GM18873 (cell line): Measurements from ENCODE around the gene LIMK2.
A peak's percentile ranks its signal among the peaks of the same experiment; 100 is the strongest.
"Not testable (repeated sequence)": the region's sequence is repeated elsewhere in the genome, so short reads cannot be mapped to it uniquely, and the experiment has no call there.

ENCODE experiments used
- ATAC-seq: cut with Tn5 transposase; IDR thresholded peaks from one replicate; pipeline ENCODE4 v1.9.1; 2021; ENCODE audit warnings: mild to moderate bottlenecking, moderate library complexity, moderate number of reproducible peaks; ENCODE audit not compliant: unreplicated experiment, low FRiP score

LIMK2 gene

DNA sequence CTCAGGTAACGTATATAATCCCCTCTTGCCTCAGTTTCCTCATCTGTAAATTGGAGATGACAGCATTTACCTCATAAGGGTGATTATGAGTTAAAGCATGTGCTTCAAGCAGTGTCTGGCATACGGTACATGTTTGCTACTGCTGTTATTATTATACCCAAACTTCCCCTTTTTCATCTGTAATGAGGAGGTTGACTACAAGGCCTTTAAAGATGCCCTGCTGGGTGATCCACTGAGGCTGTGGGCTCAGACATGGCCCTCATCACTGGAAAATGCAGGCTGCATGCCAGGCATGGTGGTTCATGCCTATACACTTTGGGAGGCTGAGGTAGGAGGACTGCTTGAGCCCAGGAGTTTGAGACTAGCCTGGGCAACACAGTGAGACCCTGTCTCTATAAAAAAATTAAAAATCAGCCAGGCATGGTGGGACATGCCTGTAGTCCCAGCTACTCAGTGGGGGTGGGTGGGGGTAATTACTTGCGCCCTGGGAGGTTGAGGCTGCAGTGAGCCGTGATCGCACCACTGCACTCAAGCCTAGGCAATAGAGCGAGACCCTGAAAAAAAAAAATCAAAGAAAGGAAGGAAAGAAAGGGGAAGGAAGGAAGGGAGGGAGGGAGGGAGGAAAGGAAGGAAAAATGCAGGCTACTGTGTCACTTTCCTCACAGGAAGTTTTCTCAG, 75.9 kb downstream of the LIMK2 start:
- ATAC-seq: no peak

DNA sequence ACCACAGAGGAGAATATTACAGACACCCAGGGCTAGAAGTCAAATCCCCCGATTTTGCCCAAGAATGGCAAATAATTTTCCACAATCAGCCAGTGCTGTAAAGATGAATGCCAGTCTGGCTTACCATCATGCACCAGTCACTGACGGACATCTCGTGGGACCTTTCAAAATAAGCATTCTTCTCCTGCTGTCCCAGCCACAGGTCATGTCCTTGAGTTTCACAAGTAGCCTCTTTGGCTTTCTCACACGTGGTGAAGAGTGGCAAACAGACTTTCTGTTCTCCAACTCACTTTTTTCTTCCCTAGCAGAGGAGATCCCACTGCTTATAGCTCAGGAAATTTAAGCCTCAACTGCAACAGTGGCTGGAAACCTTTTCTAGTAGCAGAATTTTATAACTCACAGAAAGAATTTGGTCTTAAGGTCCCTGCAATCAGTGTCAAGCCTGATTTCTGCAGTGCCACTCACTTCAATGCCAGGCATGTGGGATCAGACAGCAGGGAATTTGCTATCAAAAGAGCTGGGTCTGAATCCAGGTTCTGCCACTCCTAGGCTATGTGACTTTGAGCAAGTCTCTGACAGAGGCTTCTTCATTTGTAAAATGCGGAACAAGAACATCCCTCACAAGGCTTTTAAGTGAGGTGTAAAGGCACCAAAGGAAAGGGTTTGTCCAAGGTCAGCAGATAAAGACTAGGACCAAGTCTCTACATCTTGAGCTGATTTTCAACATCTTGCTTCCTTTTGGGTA, 76.6 kb downstream of the LIMK2 start:
- ATAC-seq: no peak

DNA sequence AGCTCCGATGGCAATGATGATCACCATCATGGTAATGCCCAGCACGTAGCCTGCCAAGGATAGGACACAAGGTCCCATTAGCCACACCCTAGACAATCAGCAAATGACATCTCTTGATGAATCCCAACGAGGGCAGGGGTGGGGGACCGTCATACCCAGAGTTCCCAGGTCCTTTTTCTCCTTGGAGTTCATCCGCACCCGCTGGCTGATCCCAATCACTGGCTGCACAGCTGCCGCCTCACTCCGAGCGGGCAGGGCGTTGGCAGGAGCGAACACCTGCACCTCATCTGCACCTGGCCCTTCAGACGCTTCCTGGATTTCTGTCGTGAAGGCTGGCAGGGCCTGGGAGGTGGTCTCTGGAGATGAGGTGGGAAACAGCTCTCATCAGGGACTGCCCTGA, 77.2 kb downstream of the LIMK2 start:
- no peak for ATAC-seq

DNA sequence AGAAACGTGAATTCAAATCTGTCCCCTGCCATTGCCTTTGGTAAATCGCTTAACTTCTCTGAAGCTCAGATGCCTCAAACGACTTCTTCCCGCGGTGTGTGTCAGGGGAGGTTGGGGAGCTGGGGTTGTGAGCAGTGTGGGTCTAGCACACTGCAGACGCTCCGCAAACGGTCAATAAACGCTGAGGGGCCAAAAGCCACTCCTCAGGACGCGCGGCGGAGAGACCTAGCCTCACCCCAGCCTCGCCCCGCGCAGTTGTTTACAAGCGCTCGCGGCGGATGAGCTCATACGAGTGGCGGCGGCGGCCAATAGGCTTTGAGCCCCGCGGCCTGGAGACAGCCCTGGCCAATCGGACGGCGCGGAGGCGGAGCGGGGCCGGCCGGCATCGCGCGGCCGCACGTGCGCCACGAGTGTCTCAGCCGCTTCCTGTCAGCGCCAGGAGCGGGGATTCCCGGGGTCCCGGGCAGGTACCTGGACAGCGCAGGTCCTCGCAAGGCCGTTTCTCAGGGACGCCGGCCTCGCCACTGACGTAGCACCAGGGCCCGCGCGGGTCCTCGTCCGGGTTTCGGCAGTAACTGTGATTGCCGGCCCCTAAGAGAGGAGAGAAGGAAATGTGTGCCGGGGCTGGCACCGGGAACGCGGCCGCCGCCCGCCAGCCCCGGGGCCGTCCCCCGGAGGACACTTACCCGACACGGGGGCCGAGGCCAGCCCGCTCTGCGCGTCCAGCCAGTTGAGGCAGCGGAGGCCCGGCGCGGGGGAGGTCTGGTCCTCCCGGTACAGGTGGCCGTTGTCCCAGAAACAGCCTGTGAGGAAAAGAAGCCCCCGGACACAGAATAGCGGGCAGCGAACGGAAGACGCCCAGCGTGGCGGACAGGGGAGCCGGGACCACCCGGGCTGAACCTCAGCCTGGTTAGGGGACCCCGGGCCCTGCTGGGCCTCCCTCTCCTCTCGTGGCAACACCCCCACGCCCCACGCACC, 78.7 kb downstream of the LIMK2 start:
- peak; percentile 81 for ATAC-seq

DNA sequence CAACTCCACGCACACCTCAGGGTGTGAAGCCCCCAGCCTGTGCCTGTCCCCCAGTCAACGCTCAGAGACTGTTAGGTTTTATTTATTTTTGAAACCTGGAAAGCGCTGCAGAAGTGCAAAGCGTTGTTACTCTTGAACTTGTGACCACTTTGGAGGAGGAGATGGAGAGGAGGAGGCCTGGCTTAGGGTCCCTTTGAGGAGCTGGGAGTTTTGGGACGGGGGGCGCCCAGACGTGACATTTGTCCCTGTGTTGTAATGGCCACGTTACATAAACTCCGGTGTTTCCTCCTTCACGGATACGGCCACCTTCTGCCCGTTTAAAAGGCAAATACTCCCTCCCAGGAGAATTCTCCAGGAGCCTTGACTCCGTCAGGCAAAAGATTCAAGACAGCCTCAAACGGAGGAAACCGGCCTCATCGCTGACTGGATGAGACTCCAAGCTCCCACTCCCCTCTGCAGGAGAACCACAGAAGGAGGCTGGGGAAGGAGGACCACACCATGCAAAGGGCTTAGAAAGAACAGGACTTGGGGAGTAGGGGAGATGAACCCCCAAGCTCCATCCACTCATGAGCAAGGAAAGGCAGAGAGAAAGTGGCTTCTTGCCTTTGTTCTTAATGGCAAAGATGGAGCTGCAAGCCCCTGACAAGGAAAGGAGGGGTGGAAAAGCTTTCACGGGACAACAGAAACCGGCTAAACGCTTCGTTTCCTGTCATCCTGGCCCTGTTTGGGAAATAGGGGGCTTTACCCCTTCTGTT, 79.6 kb downstream of the LIMK2 start:
- no peak for ATAC-seq

DNA sequence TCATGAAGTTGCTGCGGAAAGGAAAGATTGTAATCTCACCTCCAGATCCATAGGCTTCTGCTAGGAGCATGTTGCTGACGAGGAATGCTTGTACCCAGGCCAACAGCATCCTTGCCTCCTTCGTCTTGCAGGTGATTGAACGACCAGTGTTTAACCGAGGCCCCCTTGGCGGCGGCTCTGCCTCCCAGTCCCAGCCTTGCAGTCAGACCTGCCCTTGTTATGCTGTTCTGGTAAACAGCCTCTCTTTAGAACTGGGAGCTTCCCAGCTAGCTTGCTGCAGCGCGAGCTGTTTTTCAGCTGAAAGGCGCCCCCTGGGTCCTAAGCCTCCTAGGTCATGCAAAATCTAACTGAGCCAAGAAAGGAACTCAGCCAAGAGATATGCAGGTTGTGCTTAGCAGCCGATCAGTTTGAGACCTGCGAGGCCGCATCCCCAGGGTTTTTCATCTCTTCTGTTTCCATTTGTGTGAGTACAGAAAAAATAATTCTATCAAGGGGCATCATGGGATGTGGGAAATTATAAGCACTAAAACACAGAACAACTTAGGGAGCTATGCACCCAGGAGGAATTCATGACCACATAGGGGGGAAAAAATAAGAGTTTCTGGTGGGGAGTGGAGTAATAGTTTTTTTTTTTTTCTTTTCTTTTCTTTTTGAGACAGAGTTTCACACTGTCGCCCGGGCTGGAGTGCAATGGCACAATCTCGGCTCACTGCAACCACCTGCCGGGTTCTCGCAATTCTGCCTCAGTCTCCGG, 80.3 kb downstream of the LIMK2 start, which contains the start of gene PIK3IP1:
PIK3IP1 (minus strand) TSS at position 253 of the 754 bp plus-strand sequence; CDS start at position 109, 144 bp downstream.
- no peak for ATAC-seq

DNA sequence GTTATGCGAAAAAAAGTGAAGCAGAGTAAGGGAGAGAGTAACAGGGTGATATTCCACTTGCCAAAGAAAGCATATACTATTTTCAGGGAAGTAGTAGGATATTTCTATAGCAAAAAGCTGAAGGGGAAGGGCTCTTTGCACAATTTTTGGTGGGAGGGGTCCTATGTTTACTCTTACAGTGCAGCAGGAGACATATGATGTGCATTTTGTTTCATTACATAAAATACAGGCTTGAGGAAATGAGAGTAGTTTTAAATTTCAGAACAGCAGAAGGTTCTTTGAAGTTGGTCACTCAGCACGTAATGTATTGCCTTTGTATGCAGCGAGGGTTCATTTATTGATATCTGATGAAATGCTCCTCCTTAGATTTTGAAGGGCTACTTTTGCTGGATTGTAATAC, 83.3 kb downstream of the LIMK2 start:
- ATAC-seq: no peak

DNA sequence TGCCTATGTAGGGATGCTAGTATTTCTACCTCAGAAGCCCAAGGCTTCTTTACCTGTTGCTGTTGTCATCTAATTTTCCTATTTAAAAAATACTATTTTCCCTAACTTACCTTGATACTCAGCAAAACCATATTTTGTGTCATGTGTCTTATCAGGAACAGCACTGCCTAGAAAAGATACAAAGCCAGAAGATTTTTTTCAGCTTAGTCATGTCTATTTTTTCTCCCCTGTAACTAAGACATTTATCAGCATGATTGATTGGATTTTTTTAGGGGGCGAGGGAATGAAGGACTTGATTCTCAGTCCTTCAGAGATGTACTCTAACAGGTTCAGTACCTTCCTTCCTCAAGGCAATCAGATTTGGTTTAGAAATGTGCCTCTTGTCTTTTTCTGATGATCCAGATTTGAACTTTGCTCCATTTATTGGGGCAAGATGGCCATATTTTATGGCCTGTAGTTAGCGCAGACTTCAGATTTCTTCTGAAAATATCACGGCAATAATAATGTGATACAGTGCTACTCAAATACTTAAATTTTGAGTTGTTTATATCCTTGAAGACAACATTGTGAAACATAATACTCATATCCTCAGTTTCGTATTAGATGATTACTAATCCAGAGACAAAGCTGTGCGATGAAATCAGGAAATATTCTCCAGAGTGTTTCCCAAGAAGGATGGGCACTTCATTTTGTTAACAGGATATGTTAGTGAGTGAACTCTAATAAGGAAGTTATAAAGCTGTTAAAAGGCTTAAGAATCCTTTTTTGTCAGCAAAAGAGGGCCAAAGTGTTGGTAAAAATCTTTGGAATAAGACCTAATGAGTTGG, 83.9 kb downstream of the LIMK2 start:
- ATAC-seq: no peak

DNA sequence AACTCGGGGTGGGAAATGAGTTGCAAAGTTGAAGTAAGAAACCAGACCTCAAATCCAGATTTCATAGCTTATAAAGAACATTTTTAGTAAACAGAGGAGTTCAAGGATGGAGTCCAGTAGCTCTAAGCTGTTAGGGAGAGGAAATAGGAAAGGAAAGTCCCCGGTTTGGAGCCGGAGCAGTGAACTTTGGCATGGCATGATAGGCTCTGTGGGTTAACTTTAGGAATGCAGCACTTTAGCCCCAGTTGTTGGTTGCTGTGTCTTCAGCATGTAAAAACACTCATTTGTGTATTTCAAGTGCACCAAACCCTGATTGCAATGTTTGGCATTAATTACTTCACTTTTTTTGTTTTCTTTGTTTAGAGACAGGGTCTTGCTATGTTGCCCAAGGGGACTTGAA, 88.8 kb downstream of the LIMK2 start:
- no peak for ATAC-seq

DNA sequence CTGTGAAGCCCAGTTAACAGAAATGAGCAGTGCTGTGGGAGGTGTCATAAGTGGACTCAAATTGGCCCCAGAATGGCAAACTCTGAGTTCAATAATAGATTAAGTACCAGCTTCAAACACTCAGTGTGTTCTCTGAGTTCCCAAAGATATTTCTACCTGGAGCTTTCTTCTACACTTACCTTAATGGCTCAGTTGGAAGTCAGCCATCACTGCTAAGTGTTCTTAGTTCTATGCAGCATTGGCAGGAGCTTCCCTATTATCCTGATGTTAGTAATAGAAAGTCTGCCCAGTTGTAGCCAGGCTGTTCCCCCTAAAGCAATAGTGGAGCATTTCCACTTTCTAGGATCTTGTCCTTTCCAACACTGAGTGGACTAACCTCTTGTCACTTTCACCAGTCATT, 89.9 kb downstream of the LIMK2 start:
- no peak for ATAC-seq

DNA sequence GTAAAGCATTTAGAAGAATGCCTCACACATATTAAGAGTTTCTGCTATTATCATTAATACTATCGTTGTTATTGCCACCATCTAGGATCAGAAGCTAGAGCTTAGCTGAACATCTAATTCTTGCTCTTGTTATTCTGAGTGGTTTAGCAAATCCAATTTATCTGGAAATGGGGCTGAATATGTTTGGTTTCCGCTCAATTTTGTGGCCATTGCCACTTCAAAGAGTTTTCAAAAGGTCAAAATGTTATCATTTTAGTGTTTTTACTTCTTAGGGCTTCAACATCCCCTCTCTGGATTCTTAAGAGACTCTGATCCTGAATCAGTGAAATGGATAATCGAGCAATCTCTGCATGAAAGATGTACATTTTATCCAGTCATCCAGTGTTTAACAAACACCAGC, 90.4 kb downstream of the LIMK2 start:
- no peak for ATAC-seq

DNA sequence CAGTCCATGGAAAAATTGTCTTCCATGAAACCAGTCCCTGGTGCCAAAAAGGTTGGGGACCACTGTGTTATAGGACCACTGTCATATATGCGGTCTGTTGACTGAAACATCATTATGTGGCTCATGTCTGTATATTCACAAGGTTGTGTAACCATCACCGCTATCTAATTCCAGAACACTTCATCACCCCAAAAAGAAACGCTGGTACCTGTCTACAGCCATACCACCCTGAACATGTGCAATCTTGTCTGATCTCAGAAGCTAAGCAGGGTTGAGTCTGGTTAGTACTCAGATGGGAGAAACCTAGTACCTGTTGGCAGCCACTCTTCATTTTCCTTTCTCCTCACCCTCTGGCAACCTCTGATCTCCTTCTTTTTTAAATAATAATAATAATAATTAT, 93.1 kb downstream of the LIMK2 start:
- no peak for ATAC-seq

DNA sequence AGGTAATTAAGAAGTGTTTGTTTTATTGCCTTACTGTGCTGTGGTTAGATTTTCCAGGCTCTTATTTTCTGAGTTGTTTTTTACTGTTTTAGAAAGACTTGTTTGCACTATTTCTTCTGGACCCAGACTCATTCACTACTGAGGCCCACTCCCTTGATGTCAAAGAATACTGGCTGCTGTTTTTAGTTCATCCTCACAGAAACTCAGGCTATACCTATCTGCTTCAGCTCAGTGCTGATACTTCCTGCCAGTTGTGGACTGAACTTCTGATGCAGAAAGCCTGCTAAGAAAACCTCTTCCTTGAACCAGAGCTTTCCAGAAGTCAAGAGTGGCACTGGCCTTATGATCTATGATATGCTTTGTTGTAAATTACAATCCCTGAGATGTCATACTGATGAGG, 96.1 kb downstream of the LIMK2 start:
- ATAC-seq: no peak

DNA sequence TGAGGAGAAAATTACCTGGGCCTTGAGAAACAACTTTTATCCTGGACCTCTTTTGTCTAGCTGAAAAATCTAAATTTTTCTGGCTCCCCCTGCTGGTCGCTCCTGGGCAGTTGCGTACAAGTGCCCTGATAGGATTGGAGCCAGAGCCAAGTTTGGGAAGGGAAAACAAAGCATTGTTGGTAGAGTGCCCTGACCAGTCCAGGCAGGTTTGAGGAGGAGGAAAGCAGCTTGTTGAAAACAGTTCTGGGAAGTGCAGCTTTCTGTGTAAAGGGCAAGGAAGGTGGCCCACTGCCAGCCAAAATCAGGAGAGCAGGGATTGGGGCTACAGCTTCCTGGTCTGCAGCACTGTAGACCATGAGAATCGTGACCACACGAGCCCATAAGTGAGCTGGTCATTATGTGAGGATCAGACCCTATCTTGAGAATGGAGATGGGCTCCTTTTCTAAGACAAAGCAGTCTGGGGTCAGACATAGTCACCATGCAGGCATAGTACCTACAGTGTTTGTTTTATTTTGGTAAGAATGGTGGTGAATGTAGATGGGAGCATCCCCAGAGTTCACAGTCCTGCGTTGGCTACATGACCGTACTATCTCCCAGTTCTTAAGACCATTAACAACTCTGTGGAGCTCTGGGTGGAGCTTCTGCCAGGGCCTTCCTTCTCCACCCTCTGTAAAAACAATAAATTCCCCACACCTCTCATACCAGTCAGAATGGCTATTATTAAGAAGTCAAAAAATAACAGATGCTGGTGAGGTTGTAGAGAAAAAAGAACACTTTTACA, 101.5 kb downstream of the LIMK2 start:
- ATAC-seq: no peak

DNA sequence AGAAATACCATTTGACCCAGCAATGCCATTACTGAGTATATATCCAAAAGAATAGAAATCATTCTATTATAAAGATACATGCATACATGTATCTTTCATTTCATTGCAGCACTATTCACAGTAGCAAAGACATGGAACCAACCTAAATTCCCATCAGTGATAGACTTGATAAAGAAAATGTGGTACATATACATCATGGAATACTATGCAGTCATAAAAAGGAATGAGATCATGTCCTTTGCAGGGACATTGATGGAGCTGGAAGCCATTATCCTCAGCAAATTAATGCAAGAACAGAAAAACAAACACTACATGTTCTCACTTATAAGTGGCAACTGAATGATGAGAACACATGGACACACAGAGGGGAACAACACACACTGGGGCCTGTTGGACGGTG, 102.1 kb downstream of the LIMK2 start:
- not testable (repeated sequence) for ATAC-seq

DNA sequence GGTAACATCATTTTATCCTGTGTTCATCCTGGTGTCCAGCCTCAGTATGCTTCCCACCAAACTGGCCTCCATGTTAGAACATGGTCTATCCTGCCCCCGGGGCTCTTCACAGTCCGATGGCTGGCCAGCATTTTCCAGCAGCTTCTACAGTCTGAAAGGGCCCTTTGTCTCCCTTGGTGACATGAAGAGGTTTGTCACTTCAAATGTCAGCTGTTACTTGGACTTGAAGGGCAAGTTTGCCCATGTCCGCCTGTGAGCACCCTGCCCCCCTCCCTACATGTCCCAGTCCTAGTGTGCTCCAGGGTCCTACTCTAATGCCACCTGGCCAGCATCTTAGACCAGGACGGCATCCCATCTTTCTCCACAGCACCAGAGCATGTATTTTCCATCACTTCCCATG, 109.3 kb downstream of the LIMK2 start:
- no peak for ATAC-seq

DNA sequence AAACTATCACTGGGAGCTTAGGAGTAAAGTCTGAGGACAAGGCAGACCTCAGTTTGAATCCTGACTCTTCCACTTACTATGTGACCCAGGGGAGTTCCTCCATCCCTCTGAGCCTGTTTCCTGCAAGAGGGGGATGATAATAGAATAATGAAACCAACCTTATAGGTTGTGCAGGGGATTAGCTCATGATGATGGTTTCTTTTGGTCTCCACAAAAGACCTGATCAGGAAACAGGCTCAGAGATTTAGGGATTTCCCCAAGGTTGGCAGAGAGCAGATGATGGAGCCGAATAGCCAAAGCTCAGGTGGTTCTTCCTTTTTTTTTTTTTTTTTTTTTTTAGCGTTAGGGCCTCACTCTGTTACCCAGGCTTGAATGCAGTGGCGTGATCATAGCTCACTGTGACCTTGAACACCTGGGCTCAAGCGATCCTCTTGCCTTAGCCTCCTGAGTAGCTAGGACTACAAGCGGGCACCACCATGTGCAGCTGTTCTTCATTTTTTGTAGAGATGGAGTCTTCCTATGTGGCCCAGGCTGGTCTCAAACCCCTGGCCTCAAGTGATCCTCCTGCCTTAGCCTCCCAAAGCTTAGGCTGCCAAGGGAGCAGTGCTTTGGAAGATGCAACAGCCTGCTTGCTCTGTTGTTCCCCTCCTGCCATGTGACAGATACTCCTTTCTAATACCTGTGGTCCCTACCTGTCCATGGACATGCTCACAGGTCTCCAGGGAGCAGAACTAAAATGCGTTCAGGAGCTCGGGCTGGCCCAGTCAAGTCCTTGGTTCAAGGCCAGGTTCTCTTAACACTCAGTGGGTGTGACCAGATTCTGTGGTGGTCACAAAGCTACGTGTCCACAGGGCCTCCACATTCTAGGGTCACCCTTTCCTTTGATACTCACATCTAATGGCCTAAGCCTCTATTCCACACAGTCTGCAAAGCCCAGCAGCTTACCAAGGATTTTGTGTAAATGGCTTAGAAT, 111.8 kb downstream of the LIMK2 start:
- no peak for ATAC-seq
